K562 (cell line): Measurements from ENCODE around the gene KIF5A. TPM values are rescaled to one million over a fixed set of nuclear protein-coding genes. Genes with fewer than 3 reads are reported as not detected.
A peak's percentile ranks its signal among the peaks of the same experiment; 100 is the strongest.

Experiments
- ATAC-seq: fragments of 200-7000 bp; cut with Tn5 transposase; 3 replicates; pipeline ENCODE4 v1.9.1; 2020; ENCODE audit warnings: moderate library complexity
- BruUV-seq: library from RNA; stranded (reverse); fragments of 400-500 nt; replicated peaks from 2 replicates; lab custom pipeline; 2021; lab: Mats Ljungman, UMichigan
- CTCF ChIA-PET: fragments of 300-600 bp; formaldehyde crosslinking; extraction: SDS; loops from one replicate; lab custom pipeline; 2021; ENCODE audit warnings: low intra/inter-chr PET ratio; lab: Yijun Ruan, JAX
- POLR2A ChIA-PET: fragments of 300-600, 350-650 bp; sonication (Branson Sonifier 250); formaldehyde crosslinking; extraction: SDS; loops from one replicate; lab custom pipeline; 2021; ENCODE audit warnings: antibody characterized with exemption, inconsistent platforms; lab: Yijun Ruan, JAX
- DNase-seq, 4 experiments: peaks; one replicate each; pipeline versions ENCODE4 v3.0.0 to v3.0.0-alpha.2; 2011 to 2018; ENCODE audit warnings: low spot score in 3 of 4, mixed read lengths in 3 of 4; ENCODE audit errors: extremely low read depth in 1 of 4
- FAIRE-seq: peaks from 2 replicates; lab custom pipeline; 2011; peaks lifted over from hg19 to GRCh38; lab: Jason Lieb, UNC
- H2AFZ ChIP-seq: 2 replicates; pipeline ENCODE4 v1.6.0; 2011; ENCODE audit warnings: low read depth, low read length, control low read depth, inconsistent platforms
- H3K27ac ChIP-seq: fragments of 200-600 bp; 3 replicates; pipeline ENCODE4 v1.8.0; 2011; ENCODE audit warnings: low read depth, mild to moderate bottlenecking, control low read depth, inconsistent platforms, low read length, moderate library complexity, mixed read lengths; ENCODE audit errors: extremely low read depth
- H3K27me3 ChIP-seq, 2 experiments: fragments of 300-600 bp in 1 of 2; 2 replicates in 1 of 2; 3 replicates in 1 of 2; pipeline versions ENCODE4 v1.6.0 to v1.8.0; 2011; ENCODE audit warnings: inconsistent platforms in 2 of 2, low read length in 2 of 2, mild to moderate bottlenecking in 1 of 2, mixed read lengths in 1 of 2, moderate library complexity in 1 of 2; ENCODE audit not compliant: control insufficient read depth in 2 of 2, insufficient read depth in 2 of 2
- H3K36me3 ChIP-seq: fragments of 300-600 bp; 3 replicates; pipeline ENCODE4 v1.8.0; 2011; ENCODE audit warnings: mild to moderate bottlenecking, low read length, inconsistent platforms; ENCODE audit not compliant: control insufficient read depth, insufficient read depth
- H3K4me1 ChIP-seq, 2 experiments: fragments of 200-600 bp in 1 of 2; replicated peaks in 1 of 2; 2 replicates in 1 of 2; 3 replicates in 1 of 2; pipeline versions ENCODE4 v1.5.1 to v1.8.0; 2011; ENCODE audit warnings: inconsistent platforms in 2 of 2, low read length in 2 of 2, mild to moderate bottlenecking in 1 of 2, mixed read lengths in 1 of 2, moderate library complexity in 1 of 2; ENCODE audit not compliant: control insufficient read depth in 2 of 2, insufficient read depth in 2 of 2
- H3K4me2 ChIP-seq: 2 replicates; pipeline ENCODE4 v1.6.1; 2011; ENCODE audit warnings: low read length, control low read depth, inconsistent platforms, mixed read lengths; ENCODE audit not compliant: insufficient read depth
- H3K4me3 ChIP-seq: fragments of 200-600 bp; sonication (generic), shearing (Covaris generic); 2 replicates; pipeline ENCODE4 v1.5.1; 2016; ENCODE audit warnings: control low read depth, inconsistent platforms
- H3K79me2 ChIP-seq: fragments of 200-600 bp; 3 replicates; pipeline ENCODE4 v1.8.0; 2011; ENCODE audit warnings: low read length, inconsistent platforms; ENCODE audit not compliant: control insufficient read depth, insufficient read depth
- H3K9ac ChIP-seq, 2 experiments: 2 replicates each; pipeline versions ENCODE4 v1.6.0 to v1.6.1; 2011; ENCODE audit warnings: low read depth in 2 of 2, low read length in 2 of 2, control low read depth in 1 of 2, inconsistent platforms in 1 of 2, mild to moderate bottlenecking in 1 of 2, mixed read lengths in 1 of 2; ENCODE audit not compliant: insufficient read depth in 1 of 2
- H3K9me1 ChIP-seq: one replicate; pipeline ENCODE4 v1.6.0; 2011; ENCODE audit warnings: inconsistent platforms, mild to moderate bottlenecking, low read length, moderate library complexity; ENCODE audit not compliant: control insufficient read depth, insufficient read depth
- H3K9me3 ChIP-seq: replicated peaks from 2 replicates; pipeline ENCODE4 v1.5.1; 2011; ENCODE audit warnings: low read depth, low read length, inconsistent platforms; ENCODE audit not compliant: control insufficient read depth, insufficient read depth
- H4K20me1 ChIP-seq: replicated peaks from 2 replicates; pipeline ENCODE4 v1.6.1; 2011; ENCODE audit warnings: low read length, inconsistent platforms, mixed read lengths; ENCODE audit not compliant: control insufficient read depth, insufficient read depth
- DACH1 ChIP-seq: fragments of 450-650 bp; IDR thresholded peaks from 2 replicates; pipeline ENCODE4 v1.6.1; 2018; ENCODE audit not compliant: partially characterized antibody
- GABPB1 ChIP-seq: sonication (generic); formaldehyde crosslinking; IDR thresholded peaks from 2 replicates; pipeline ENCODE4 v1.8.0; 2022; ENCODE audit warnings: mild to moderate bottlenecking, missing genetic modification reagents
- KDM2B ChIP-seq: fragments of 250-450 bp; sonication (Bioruptor Pico); IDR thresholded peaks from 2 replicates; pipeline ENCODE4 v1.8.0; 2021; ENCODE audit warnings: mild to moderate bottlenecking, moderate library complexity
- POLR2G ChIP-seq: fragments of 200-400 bp; formaldehyde crosslinking; IDR thresholded peaks from 2 replicates; pipeline ENCODE4 v1.6.1; 2017; ENCODE audit warnings: low read depth, mild to moderate bottlenecking, antibody characterized with exemption, low read length, moderate library complexity
- RCOR1 ChIP-seq, 2 experiments: IDR thresholded peaks; 2 replicates each; pipeline ENCODE4 v1.6.1; 2012; ENCODE audit warnings: low read depth in 2 of 2, low read length in 2 of 2, borderline replicate concordance in 1 of 2, improper control_type of control experiment in 1 of 2
- SRF ChIP-seq, 2 experiments: fragments of 250-450, 450-650 bp in 1 of 2; sonication (Bioruptor Pico) in 1 of 2; sonication (generic) in 1 of 2; formaldehyde crosslinking; IDR thresholded peaks; 2 replicates each; pipeline versions ENCODE4 v1.5.0 to v1.5.1; 2020 to 2022; ENCODE audit warnings: mild to moderate bottlenecking in 1 of 2, missing genetic modification reagents in 1 of 2
- TBP ChIP-seq: optimal IDR thresholded peaks from 2 replicates; pipeline ENCODE3; 2011; ENCODE audit warnings: low read depth, low read length, improper control_type of control experiment
- TCF7 ChIP-seq: sonication (generic); IDR thresholded peaks from 2 replicates; pipeline ENCODE4 v1.6.1; 2016; ENCODE audit warnings: antibody characterized with exemption, borderline replicate concordance
- WHSC1 ChIP-seq: IDR thresholded peaks from one replicate; pipeline ENCODE4 v1.6.1; 2012; ENCODE audit warnings: low read length, control low read depth, inconsistent platforms
- whole genome bisulfite sequencing: fragments of 100-300 bp; shearing (Covaris generic); methylation state at CpG from one replicate; pipeline ENCODE4 v1.1.6; 2016; ENCODE audit warnings: low coverage, mixed read lengths; ENCODE audit not compliant: insufficient coverage; ENCODE audit errors: missing lambda C conversion rate; 5-methylcytosine and 5-hydroxymethylcytosine counted together
- in situ Hi-C: fragments of 300-500 bp; cut with MboI; formaldehyde crosslinking; loops from 4 replicates; pipeline ENCODE4 v1.15.0; 2018; ENCODE audit warnings: inconsistent platforms, mixed read lengths
- intact Hi-C: fragments of 100-400 bp; cut with micrococcal nuclease; formaldehyde crosslinking; loops from 2 replicates; pipeline ENCODE4 v1.14.2; 2022
- polyA plus RNA-seq, 8 experiments: library from polyadenylated mRNA; depleted of rRNA in 4 of 8; stranded (reverse) in 5 of 8; unstranded in 3 of 8; fragments of >200 nt; fragmentation: Nextera tagmentation in 2 of 8; fragmentation: Illumina TruSeq in 1 of 8; extraction: Ambion mirVana in 2 of 8; extraction: Trizol in 1 of 8; gene quantifications; 2 replicates each; pipeline versions ENCODE4 v1.2.1 to v1.2.3, GENCODE V29; 2011 to 2014; ENCODE audit warnings: inconsistent platforms in 1 of 8, missing spikeins in 1 of 8
- total RNA-seq, 7 experiments: library from RNA; depleted of rRNA in 6 of 7; stranded (reverse); fragments of >200 nt in 6 of 7; fragmentation: Illumina TruSeq in 2 of 7; extraction: Trizol in 2 of 7; gene quantifications; 2 replicates each; pipeline versions ENCODE4 v1.2.1 to v1.2.3, GENCODE V29; 2011 to 2021; ENCODE audit warnings: low replicate concordance in 1 of 7
- TF ChIP-seq, protein P1 (sequence below), 2 experiments: fragments of 150-350 bp in 1 of 2; IDR thresholded peaks; 2 replicates each; pipeline ENCODE4 v1.6.1; 2012 to 2016; ENCODE audit warnings: low read depth in 2 of 2, low read length in 2 of 2, mild to moderate bottlenecking in 1 of 2, moderate library complexity in 1 of 2

Gene KIF5A
- total and polyA plus RNA-seq, 9 of the 15 experiments (the other 6 are each of a cell fraction or from before 2014, with no cell fraction given), result 3.4 to 17.7 (median 8.0) TPM

DNA sequence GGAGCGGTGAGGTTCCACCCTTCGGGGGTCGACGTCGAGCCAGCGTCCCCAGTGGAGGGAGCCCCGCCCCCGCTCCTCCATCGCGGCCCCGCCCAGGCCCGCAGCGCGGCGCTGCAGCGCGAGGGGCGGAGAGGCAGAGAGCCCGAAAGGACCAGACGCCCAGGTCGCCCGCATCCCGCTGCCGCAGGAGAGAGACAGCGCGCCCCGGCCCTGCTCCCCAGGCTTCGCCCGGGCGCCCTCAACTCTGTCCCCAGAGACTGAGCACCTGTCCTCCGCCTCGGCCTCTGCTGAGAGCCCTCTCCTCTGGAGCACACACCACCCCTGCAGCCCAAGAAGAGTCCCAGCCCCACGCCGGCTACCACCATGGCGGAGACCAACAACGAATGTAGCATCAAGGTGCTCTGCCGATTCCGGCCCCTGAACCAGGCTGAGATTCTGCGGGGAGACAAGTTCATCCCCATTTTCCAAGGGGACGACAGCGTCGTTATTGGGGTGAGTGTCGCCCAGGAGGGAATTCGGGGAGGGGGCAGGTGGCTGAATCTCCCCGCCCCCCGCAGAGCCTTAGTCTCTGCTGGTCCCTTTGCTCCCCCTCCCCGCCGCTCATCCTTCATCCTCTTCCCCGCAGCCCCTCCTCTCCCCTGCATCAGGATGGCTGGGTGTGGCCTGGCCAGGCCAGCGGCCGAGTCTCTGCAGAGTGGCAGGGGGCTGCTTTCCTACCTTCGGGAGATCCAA lies at the start of gene KIF5A (continued):
- TF ChIP-seq KDM2B (CRISPR knock-in tag) (0 out of 2 replicates have a peak, but pooled peaks have one; percentile 68), GABPB1 (CRISPR knock-in tag) (no peak), TBP (peak; percentile 55), WHSC1 (no peak), RCOR1 (IDR thresholded peaks at IDR 0.05; ENCODE audit: borderline replicate concordance in 1 of 2, low read depth in 2 of 2, low read length in 2 of 2) (peak in 1 of 2 experiments; percentile 57; a peak in 1 of 4 replicates), DACH1 (no peak), TCF7 (no peak), SRF (CRISPR knock-in tag; IDR thresholded peaks at IDR 0.05) (no peak)

DNA sequence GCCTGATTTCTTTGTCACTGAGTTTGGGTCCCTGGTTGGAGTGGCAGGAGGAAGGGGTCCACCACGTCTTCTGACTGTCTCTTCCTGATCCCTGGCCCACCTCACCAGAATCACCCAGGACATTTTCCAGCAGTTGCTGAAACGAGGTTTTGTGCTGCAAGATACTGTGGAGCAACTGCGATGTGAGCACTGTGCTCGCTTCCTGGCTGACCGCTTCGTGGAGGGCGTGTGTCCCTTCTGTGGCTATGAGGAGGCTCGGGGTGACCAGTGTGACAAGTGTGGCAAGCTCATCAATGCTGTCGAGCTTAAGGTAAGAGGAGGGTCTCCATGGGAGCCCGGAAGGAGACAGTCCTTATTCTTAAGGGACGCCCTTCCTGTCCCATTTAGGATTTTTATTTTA lies 49.6 kb upstream of the KIF5A start:
- Histone ChIP-seq H3K4me1 (no peaks in the 10 kb centered on the region; a peak in 1 of 5 replicates), H2AFZ (no peak overlapping the region), H3K27me3 (no peaks in the 10 kb centered on the region), H3K27ac (no peak overlapping the region), H3K36me3 (peaks cover 85% of the 10 kb centered on the region), H3K9ac (no peak overlapping the region), H4K20me1 (0 out of 2 replicates have a peak, but pooled peaks cover 3% of the 10 kb centered on the region), H3K4me3 (no peak overlapping the region), H3K9me3 (0 out of 2 replicates have a peak, but pooled peaks cover 3% of the 10 kb centered on the region), H3K79me2 (peaks cover 9% of the 10 kb centered on the region; the same call in 1 of the 3 replicates), H3K9me1 (peaks cover 6% of the 10 kb centered on the region), H3K4me2 (no peak overlapping the region)
- TF ChIP-seq POLR2G, result peak; percentile 30; the same call in 1 of the 2 replicates
- TF ChIP-seq, protein P1, sequence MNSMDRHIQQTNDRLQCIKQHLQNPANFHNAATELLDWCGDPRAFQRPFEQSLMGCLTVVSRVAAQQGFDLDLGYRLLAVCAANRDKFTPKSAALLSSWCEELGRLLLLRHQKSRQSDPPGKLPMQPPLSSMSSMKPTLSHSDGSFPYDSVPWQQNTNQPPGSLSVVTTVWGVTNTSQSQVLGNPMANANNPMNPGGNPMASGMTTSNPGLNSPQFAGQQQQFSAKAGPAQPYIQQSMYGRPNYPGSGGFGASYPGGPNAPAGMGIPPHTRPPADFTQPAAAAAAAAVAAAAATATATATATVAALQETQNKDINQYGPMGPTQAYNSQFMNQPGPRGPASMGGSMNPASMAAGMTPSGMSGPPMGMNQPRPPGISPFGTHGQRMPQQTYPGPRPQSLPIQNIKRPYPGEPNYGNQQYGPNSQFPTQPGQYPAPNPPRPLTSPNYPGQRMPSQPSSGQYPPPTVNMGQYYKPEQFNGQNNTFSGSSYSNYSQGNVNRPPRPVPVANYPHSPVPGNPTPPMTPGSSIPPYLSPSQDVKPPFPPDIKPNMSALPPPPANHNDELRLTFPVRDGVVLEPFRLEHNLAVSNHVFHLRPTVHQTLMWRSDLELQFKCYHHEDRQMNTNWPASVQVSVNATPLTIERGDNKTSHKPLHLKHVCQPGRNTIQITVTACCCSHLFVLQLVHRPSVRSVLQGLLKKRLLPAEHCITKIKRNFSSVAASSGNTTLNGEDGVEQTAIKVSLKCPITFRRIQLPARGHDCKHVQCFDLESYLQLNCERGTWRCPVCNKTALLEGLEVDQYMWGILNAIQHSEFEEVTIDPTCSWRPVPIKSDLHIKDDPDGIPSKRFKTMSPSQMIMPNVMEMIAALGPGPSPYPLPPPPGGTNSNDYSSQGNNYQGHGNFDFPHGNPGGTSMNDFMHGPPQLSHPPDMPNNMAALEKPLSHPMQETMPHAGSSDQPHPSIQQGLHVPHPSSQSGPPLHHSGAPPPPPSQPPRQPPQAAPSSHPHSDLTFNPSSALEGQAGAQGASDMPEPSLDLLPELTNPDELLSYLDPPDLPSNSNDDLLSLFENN (IDR thresholded peaks at IDR 0.05; ENCODE audit: low read depth in 2 of 2, low read length in 2 of 2), result no peak
- intact Hi-C loops, result no loop called here
- 96% methylated on average over 11 of the region's 11 CpGs for WGBS
- POLR2A ChIA-PET, result interaction anchor here (0.6 to 2.3 kb wide), 10 partner anchors 11 to 81 kb away, joined by 3 to 7 read pairs (median 3); partner anchors contain the start of genes INHBE and MARS1
- no peak for DNase-seq
- in situ Hi-C loops, result no loop called here
- BruUV-seq, result no TSS peak
- CTCF ChIA-PET, result no interaction called here
- no peak for ATAC-seq
- FAIRE-seq, result no peak
